Stimulated activated CD8-positive, alpha-beta memory T cell treated with anti-CD3 and anti-CD28 coated beads, Interleukin-4, amount 100 ng/mL, for 4 hours (primary cell): Measurements from ENCODE around the gene PSMF1.
"Not testable (repeated sequence)": the region's sequence is repeated elsewhere in the genome, so short reads cannot be mapped to it uniquely, and the experiment has no call there.

Source experiments
- DNase-seq, 2 donors: peaks; one replicate each; pipeline ENCODE4 v3.0.0-alpha.2; 2020; ENCODE audit warnings: low read depth in 2 of 2, low spot score in 1 of 2

The PSMF1 gene

DNA sequence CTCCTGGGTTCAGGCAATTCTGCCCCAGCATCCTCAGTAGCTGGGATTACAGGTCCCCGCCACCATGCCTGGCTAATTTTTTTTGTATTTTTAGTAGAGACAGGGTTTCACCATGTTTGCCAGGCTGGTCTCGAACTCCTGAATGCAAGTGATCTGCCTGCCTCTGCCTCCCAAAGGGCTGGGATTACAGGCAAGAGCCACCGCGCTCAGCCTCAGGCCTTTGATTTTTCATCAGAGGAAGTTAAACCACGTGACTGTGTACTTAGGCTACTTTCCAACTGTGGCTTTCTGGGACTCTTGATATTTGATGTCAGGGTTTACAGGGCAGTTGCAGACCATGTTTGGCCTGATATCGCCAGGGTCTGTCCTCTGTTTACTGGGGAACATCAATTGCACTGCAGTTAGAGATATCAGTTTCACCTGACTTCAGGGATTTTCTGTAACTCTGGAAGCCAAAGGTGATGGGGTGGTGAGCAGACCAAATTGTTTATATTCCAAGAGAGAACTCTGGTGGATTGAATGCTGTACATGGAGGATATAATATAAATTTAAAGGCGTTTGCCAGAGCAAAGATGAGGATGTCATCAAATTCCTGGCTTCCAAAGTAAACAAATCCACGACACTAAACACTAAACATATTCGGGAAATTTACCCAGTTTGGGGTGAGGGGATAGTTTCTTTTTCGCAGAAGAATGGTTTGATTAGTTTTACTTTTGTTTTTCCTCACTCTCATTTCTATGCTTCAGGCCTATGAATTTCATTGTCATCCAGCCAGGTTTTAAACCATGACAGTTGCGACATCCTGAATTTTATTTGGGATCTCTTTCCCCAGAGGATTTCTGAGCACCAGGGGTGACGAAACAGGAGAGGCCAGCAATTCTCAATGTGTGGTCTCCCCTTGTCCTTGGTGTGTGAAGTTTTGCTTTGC lies 4.2 kb downstream of the PSMF1 start:
- DNase-seq: no peak

DNA sequence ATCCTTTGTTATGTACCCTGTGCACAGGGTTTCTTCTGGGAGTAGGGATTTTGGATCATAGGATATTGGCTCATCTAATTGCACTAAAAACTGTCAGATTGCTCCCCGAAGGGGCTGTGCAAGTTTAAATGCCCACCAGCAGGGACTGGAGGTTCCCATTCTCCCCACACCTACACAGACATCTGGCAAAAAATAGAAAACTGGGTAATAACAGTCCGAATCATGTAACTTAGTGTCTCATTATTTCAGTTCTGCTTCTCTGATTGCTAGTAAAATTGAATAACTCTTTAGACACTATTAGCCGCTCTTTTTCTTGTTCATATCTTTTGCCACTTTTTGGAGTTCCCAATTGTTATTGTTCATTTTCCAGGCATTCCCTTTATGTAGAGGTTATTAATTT lies 5.3 kb downstream of the PSMF1 start:
- no peak for DNase-seq

DNA sequence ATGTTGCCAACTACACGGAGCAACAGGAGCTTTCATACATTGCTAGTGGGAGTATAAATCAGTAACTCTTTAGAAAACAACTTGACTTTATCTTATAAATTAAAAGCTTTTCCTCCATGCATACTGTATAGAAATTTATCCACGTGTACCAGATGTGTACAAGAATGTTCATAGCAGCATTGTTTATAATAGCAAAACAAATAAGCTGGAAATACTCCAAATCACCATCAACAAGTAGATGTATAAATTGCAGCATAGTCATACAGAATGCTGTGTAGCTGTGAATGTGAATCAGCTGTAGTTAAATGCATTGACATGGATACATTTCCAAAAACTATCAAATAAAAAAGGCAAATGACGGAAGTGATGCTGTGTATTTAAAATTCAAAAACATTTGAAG lies 6.0 kb downstream of the PSMF1 start:
- DNase-seq: no peak

DNA sequence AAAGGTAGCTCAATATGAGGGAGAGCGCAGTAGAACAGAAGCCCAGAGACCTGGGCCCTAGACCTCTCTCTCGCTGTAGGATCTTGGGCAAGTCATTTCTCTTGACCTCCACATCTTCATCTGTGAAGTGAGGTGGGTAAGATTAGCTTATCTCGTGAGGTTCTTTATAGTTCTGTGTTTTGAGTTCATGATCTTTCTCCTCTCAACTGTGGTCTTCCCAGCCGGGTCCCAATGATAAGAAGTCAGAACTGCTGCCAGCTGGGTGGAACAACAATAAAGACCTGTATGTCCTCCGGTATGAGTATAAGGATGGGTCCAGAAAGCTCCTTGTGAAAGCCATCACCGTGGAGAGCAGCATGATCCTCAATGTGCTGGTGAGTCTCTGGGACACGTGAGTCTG lies 6.9 kb downstream of the PSMF1 start:
- DNase-seq: no peak

DNA sequence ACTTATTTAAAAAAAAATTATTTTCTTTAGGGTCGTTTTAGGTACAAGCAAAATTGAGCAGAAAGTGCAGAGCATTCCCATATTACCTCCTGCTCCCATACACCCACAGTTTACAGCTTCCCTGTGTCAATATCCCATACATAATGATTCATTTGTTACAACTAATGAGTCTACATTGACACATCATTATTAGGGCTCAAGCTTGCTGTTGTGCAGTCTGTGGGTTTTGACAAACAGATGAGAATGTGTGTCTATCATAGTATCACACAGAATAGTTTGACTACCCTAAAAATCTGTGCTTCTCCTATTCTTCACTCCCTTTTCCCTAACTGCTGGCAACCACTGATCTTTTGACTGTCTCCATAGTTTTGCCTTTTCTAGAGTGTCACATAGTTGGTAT lies 9.4 kb downstream of the PSMF1 start:
- DNase-seq: no peak

DNA sequence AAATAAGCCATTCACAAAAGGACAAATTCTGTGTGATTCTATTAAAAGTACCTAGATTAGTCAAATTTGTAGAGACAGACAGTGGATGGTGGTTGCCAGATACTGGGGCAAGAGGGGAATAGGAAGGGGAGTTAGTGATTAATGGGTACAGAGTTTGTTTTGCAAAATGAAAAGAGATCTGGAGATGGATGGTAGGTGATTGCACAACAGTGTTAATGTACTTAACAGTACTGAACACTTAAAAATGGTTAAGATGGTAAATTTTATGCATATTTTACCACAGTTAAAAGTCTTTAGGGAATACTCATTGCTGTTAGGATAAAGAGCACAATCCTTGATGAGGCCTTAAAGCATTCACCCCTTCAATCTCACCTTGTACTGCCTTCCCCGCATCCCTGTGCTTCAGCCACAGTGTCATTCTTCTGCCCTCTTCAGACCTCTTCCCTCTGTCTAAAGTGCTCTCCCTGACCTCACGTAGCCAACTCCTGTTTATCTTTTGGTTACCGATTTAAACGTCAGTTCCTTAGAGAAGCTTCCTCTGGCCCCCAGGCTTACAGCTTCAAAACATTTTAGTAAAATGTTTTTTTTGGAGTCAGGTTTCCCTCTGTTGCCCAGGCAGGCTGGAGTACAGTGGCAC lies 11.8 kb downstream of the PSMF1 start:
- DNase-seq: no peak

DNA sequence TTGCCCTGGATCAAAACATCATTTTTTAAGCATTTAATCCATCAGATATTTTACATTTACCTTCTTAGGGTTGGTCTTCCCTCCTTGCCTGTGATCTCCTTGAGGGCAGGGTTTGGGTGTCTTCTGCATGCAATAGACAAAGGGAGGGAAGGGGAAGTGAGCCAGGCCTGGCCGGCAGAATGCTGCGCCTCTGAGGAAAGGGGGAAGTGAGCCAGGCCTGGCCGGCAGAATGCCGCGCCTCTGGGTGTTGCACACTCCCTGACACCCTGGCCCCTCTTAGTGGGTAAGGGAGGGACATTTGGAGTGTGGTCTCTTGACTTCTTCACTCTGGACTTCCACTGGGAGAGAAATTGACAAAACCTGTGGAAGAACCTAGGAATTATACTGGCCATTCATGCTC lies 12.4 kb downstream of the PSMF1 start:
- DNase-seq: no peak

DNA sequence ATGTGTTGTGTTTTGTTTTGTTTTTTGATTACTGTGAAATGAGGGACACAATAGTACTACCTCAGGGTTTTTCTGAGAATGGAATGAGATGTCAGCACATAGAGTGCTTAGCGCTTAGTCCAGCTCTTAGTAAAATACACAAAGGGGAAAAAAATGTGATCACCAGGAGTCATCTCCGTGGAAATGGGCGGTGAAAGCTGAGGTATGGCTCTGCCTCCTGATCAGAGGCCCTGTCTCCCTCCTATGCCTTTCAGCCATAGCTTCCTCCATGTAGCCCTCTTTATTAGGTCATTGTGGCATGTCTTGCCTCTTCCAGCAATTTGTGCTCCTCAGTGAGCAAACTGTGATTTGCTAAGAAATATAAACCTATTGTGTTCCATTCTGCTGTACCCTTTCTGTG lies 13.0 kb downstream of the PSMF1 start:
- no peak for DNase-seq

DNA sequence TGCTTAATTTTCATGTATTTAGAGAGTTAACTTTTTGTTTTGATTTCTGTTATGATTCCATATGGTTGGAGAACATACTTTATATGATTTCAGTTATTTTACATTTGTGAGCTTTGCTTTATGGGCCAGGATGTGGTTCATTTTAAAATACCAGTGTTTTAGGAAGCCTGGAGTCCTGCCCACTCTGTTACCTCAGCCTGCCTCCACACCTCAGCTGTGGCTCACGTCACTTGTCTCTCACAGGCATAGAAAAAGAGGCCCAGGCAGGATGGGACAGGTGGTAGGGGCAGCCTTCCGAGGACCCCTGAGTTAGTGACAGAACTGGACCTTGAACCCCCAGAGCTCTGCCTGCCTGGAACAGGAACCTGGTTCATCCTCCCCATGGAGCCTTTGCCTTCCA lies 16.0 kb downstream of the PSMF1 start:
- no peak for DNase-seq

DNA sequence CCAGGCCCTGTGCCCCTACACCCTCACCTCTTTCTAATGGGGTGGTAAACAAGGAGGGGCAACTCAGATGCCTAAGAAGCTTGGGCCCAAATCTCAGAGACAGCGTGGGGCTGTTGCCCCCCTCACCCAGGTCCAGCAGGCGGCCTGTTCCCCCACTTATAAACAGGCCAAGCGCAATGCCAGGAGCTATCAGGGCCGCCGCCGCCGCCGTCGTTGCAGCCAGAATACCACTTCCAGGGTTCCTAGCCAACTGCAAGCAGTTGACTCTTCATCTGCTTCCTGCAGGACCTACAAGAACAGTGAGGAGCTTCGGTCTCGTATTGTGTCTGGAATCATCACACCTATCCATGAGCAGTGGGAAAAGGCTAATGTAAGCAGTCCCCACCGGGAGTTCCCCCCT lies 16.4 kb downstream of the PSMF1 start:
- DNase-seq: no peak

DNA sequence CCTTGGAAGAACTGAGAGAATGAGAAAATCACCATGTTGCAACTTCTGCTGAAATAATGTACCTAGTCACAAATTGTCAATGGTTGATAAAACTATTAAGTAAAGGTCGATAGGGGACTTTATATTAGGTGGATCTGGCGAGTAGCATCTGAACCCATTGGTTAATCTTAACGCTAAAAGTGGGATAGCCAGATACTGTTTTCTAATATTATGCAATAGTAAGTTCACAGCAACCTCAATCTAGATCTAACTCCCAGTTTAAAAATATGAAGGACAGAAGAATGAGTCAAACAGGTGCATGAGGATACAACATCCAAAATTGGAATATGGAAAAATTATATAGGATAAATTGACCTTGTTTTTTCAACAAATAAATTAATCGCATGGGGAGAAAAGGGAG lies 18.8 kb downstream of the PSMF1 start:
- DNase-seq: no peak

DNA sequence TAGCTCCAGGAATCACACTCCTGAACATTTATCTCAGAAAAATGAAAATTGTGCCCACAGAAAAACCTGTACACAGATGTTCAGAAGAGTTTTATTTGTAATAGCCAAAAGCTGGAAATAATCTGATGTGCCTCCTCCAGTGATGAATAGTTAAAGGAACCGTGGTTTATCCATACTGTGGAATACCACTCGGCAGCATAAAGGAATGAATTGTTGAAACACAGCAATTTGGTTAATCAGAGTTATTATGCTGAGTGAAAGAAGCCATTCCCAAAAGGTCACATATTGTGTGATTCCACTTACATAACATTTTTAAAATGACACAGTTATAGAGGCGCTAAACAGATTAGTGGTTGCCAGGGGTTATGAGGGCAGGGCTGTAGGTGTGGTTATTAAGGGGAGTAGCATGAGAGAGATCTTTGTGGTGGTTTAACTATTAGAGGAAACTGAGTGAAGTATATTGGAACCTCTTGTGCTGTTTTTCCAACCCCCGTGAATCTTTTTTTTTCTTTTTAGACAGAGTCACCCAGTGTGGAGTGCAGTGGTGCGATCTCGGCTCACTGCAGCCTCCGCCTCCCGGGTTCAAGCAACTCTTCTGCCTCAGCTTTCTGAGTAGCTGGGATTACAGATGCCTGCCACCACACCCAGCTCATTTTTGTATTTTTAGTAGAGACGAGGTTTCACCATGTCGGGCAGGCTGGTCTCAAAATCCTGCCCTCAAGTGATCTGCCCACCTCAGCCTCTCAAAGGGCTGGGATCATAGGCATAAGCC lies 26.2 kb downstream of the PSMF1 start:
- DNase-seq: no peak

DNA sequence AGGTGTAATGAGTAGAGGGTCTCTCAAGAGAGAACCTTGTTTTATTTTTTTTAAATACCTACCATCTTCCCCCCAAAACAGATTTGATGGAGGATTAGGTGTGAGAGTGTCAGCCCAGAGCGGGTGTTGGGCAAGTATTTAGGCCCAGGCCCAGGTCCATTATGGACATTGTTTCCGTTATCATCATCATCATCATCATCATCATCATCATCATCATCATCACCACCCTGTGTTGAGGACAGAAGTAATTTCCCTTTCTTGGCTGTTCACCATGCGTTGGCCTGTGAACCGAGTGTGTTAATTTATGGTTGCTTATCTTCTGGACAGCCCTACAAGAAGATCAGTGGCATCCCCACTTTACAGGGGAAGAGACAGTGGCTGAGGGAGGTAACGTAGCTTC lies 28.6 kb downstream of the PSMF1 start:
- no peak for DNase-seq

DNA sequence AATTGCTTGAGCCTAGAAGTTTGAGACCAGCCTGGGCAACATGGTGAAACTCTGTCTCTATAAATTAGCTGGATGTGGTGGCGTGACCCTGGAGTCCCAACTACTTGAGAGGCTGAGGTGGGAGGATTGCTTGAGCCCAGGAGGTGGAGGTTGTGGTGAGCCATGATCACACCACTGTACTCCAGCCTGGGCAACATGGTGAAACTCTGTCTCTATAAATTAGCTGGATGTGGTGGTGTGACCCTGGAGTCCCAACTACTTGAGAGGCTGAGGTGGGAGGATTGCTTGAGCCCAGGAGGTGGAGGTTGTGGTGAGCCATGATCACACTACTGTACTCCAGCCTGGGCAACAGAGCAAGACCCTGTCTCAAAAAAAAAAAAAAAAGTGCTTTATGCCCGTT lies 31.4 kb downstream of the PSMF1 start:
- not testable (repeated sequence) for DNase-seq

DNA sequence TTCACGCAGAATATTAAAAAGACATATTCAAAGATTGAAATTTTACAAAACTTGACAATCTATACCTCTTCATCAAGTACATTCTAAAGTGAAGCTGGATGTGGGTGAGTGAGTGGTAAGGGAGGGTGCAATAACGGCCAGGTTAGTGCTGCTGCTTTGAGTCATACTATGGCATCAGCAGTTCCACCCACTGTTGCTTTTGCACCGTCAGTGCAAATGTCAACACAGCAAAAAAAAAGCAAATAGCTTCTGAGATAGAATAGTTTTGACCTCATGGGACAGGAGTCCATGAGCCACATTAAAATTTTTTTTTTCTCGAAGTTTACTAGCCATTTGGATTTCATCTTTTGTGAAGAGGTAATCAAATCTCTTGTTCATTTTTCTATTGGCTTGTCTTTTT lies 31.8 kb downstream of the PSMF1 start:
- no peak for DNase-seq

DNA sequence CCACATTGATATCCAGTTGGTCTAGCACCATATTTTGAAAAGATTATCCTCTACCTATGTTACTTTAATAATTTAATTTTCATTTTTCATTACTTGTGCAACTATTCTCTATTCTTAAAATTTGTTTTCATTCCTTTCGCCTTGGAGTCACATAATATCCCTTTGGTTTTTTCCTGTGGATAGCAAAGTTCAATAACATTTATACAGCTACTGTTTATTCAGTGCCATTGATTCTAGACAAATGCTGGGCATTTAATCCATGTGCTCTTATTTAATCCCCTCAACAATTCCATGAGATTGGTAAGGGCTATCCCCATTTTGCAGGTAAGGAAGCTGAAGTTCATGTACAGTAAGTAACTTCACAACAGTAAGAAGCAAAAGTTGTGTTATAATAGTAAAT lies 32.6 kb downstream of the PSMF1 start:
- DNase-seq: no peak

DNA sequence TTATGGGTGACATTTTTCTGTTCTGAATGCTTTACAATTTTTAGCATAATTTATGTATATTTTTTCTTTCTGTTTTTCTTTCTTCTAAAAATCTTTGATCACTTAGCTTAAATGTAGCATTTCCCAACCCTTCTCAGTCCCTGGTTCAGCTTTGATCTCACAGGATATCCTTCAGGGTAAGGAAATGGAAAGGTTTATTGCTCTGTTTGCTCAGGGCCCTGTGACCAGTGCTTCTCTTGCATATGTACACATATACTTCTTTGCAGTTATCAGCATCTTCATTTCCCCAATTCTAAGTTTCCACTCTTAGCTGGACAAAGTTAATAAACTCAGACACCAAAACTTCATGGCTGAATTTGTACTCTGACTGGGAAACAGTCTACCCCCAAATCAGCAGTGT lies 35.8 kb downstream of the PSMF1 start:
- DNase-seq: no peak

DNA sequence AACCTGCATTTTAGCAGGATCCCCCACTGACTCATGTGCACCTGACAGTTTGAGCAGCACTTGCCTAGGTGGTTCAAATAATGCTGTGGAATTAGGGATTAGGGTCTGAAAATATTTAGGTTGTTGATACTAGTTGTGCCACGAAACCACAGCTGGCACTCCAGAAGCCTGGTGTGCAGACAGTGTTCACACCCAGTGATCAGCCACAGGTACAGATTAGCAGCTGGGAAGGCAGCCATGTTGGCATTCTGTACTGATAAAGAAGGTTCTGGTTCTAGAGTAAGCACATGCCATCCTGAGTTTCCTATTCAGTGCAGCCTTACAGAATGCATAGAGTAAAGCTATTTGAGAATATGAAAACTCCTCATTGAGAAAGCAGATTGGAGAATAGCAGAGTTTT lies 36.3 kb downstream of the PSMF1 start:
- no peak for DNase-seq

DNA sequence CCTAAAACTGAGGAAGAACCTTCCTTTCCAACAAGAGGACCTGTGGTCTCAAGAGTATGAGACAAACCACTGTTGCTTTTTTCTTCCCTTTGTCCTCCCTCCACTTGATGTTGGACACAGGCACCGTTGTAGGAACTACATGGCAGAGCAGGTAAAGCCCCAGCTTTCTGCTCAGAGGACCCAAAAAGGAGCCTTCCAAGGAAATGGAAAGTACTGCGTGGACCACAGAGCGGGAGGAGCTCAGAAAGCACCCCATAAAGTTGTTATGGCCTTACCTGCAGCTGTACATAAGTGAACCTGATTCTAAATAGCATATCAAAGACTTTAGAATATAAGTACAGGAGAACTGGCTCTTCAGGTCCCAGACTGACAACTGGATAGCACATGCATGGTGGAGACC lies 36.9 kb downstream of the PSMF1 start:
- DNase-seq: no peak

DNA sequence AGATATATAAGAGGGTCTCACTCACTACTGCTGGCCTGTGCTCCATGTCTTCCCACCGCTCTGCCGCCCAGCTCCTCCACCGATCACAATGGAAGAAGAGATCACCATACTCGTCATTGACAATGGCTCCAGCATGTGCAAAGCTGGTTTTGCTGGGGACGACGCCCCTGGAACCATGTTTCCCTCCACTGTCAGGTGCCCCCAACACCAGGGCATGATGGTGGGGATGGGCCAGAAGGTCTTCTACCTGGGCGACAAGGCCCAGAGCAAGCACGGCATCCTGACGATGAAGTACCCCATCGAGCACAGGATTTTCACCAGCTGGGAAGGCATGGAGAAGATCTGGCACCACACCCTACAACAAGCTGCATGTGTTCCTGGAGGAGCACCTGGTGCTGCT lies 42.1 kb downstream of the PSMF1 start:
- no peak for DNase-seq

DNA sequence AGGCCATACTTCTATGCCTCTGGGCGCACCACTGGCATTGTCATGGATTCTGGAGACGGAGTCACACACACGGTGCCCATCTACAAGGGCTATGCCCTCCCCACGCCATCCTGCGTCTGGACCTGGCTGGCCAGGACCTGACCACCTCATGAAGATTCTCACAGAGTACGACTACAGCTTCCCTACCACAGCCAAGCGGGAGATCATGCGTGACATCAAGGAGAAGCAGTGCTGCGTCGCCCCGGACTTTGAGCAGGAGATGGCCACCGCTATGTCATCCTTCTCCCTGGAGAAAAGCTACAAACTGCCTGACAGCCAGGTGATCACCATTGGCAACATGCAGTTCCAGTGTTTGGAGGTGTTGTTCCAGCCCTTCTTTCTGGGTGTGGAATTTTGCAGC lies 42.6 kb downstream of the PSMF1 start:
- no peak for DNase-seq

DNA sequence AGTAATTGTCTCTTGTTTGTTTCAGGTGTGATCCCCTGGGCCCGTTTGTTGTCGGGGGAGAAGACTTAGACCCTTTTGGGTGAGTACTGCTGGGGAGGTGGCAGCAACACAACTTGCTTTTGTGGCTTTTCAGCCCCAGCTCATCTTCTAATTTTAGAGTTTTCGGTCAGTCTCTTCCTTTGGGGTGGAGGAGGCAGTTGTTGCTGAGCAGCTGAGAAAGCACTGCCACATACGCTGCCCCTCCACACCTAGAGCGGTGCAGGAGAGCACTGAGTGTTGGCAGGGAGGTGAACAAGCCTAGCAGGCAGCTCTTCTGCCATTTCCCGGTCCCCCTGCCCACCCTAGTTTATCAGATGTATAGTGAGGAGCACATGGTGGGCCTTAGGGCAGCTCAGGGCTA lies 44.7 kb downstream of the PSMF1 start:
- no peak for DNase-seq
